HCT116 (cell line): ENCODE results near the gene ARHGEF12. TPM values are rescaled to one million over a fixed set of nuclear protein-coding genes. Genes with fewer than 3 reads are reported as not detected.

Experiments
- ATAC-seq: fragments of 200-7000 bp; cut with Tn5 transposase; 2 replicates; pipeline ENCODE4 v1.9.1; 2020; ENCODE audit warnings: mild to moderate bottlenecking, moderate library complexity
- BruUV-seq: library from RNA; stranded (reverse); fragments of 400-500 nt; replicated peaks from 2 replicates; lab custom pipeline; 2021; lab: Mats Ljungman, UMichigan
- CTCF ChIA-PET: fragments of 300-600 bp; sonication (Branson Sonifier 250); formaldehyde crosslinking; loops from one replicate; lab custom pipeline; 2021; ENCODE audit warnings: antibody characterized with exemption; lab: Charles Lee
- POLR2A ChIA-PET: fragments of 300-600, 350-600 bp; sonication (Branson Sonifier 250); formaldehyde crosslinking; loops from one replicate; lab custom pipeline; 2021; ENCODE audit warnings: antibody characterized with exemption; lab: Charles Lee
- RAD21 ChIA-PET, 2 experiments: fragments of 300-600 bp; sonication (Branson Sonifier 250); formaldehyde crosslinking; loops; one replicate each; lab custom pipeline; 2023; ENCODE audit warnings: low total read pairs in 2 of 2; ENCODE audit not compliant: uncharacterized antibody in 2 of 2, unreplicated experiment in 2 of 2, low non-redundant PET in 1 of 2; lab: Charles Lee
- DNase-seq: peaks from one replicate; pipeline ENCODE4 v3.0.0-alpha.2; 2010; ENCODE audit warnings: low read depth, low spot score
- H2AFZ ChIP-seq: fragments of 200-600 bp; shearing (Covaris generic), sonication (generic); 2 replicates; pipeline ENCODE4 v1.6.1; 2017; ENCODE audit warnings: low read depth, mixed run types, mixed read lengths, antibody characterized with exemption, low read length; ENCODE audit not compliant: poor library complexity, severe bottlenecking
- H3K27ac ChIP-seq: 2 replicates; pipeline ENCODE4 v1.5.1; 2012; ENCODE audit warnings: low read depth, low read length
- H3K27me3 ChIP-seq: fragments of 200-600 bp; sonication (generic); 2 replicates; pipeline ENCODE4 v1.6.1; 2016; ENCODE audit warnings: mixed run types, low read length, mixed read lengths; ENCODE audit not compliant: insufficient read depth
- H3K36me3 ChIP-seq, 2 experiments: fragments of 200-500 bp in 1 of 2; fragments of 200-600 bp in 1 of 2; sonication (Bioruptor generic) in 1 of 2; sonication (generic) in 1 of 2; 2 replicates each; pipeline versions ENCODE4 v1.5.1 to v1.6.1; 2014 to 2016; ENCODE audit warnings: low read length in 2 of 2, inconsistent platforms in 1 of 2, mixed read lengths in 1 of 2, mixed run types in 1 of 2; ENCODE audit not compliant: insufficient read depth in 2 of 2, control insufficient read depth in 1 of 2
- H3K4me1 ChIP-seq, 2 experiments: fragments of 200-600 bp in 1 of 2; sonication (generic) in 1 of 2; 2 replicates each; pipeline versions ENCODE4 v1.5.1 to v1.6.1; 2012 to 2017; ENCODE audit warnings: low read length in 2 of 2, inconsistent platforms in 1 of 2, mild to moderate bottlenecking in 1 of 2, mixed read lengths in 1 of 2, mixed run types in 1 of 2, moderate library complexity in 1 of 2; ENCODE audit not compliant: insufficient read depth in 2 of 2, control insufficient read depth in 1 of 2
- H3K4me2 ChIP-seq: fragments of 200-600 bp; sonication (generic); 2 replicates; pipeline ENCODE4 v1.6.1; 2017; ENCODE audit warnings: mixed run types, low read length, mixed read lengths
- H3K4me3 ChIP-seq, 2 experiments: fragments of 200-600 bp in 1 of 2; sonication (generic) in 1 of 2; replicated peaks in 1 of 2; 2 replicates each; pipeline ENCODE4 v1.5.1; 2011 to 2016; ENCODE audit warnings: low read length in 2 of 2, control low read depth in 1 of 2, low read depth in 1 of 2, mild to moderate bottlenecking in 1 of 2, mixed read lengths in 1 of 2, mixed run types in 1 of 2
- H3K79me2 ChIP-seq: fragments of 200-600 bp; sonication (generic); 2 replicates; pipeline ENCODE4 v1.6.1; 2017; ENCODE audit warnings: mild to moderate bottlenecking, mixed run types, low read length, moderate library complexity, mixed read lengths; ENCODE audit not compliant: insufficient read depth
- H3K9ac ChIP-seq: fragments of 200-600 bp; sonication (generic); 2 replicates; pipeline ENCODE4 v1.6.1; 2016; ENCODE audit warnings: low read length, mixed read lengths
- H3K9me2 ChIP-seq: fragments of 200-600 bp; sonication (generic), shearing (Covaris generic); 2 replicates; pipeline ENCODE4 v1.6.1; 2017; ENCODE audit warnings: mixed run types, mild to moderate bottlenecking, moderate library complexity; ENCODE audit not compliant: insufficient read depth
- H3K9me3 ChIP-seq, 2 experiments: fragments of 200-500 bp in 1 of 2; fragments of 200-600 bp in 1 of 2; sonication (Bioruptor generic) in 1 of 2; sonication (generic) in 1 of 2; 2 replicates each; pipeline ENCODE4 v1.6.1; 2014 to 2017; ENCODE audit warnings: low read length in 2 of 2, mixed read lengths in 2 of 2, inconsistent platforms in 1 of 2, low read depth in 1 of 2, mild to moderate bottlenecking in 1 of 2, mixed run types in 1 of 2, moderate library complexity in 1 of 2; ENCODE audit not compliant: control insufficient read depth in 1 of 2, insufficient read depth in 1 of 2
- H4K20me1 ChIP-seq: fragments of 200-600 bp; sonication (generic), shearing (Covaris generic); 2 replicates; pipeline ENCODE4 v1.6.1; 2017; ENCODE audit warnings: mixed run types, mild to moderate bottlenecking, moderate library complexity; ENCODE audit not compliant: insufficient read depth
- CBX3 ChIP-seq: IDR thresholded peaks from 2 replicates; pipeline ENCODE4 v1.6.1; 2012; ENCODE audit warnings: low read depth
- CTCF ChIP-seq, 3 experiments: fragments of 200-600 bp in 1 of 3; sonication (generic) in 1 of 3; IDR thresholded peaks in 2 of 3; conservative IDR thresholded peaks in 1 of 3; 2 replicates each; pipeline ENCODE4 v1.5.1; 2012 to 2017; ENCODE audit warnings: low read depth in 2 of 3, low read length in 2 of 3, antibody characterized with exemption in 1 of 3, borderline replicate concordance in 1 of 3, control low read depth in 1 of 3, mild to moderate bottlenecking in 1 of 3, mixed read lengths in 1 of 3, mixed run types in 1 of 3, moderate library complexity in 1 of 3; ENCODE audit not compliant: insufficient read depth in 1 of 3
- FOSL1 ChIP-seq: IDR thresholded peaks from 2 replicates; pipeline ENCODE4 v1.6.1; 2012; ENCODE audit warnings: low read depth
- TCF7L2 ChIP-seq: IDR thresholded peaks from 2 replicates; pipeline ENCODE4 v1.7.0; 2011; ENCODE audit warnings: borderline replicate concordance, inconsistent platforms; ENCODE audit not compliant: insufficient read depth, insufficient read length; ENCODE audit errors: extremely low read depth
- intact Hi-C: fragments of 100-400 bp; cut with micrococcal nuclease; formaldehyde crosslinking; loops from 2 replicates; pipeline ENCODE4 v1.10.0; 2022
- total RNA-seq: library from RNA; stranded (reverse); gene quantifications from one replicate; pipeline ENCODE4 v1.2.1, GENCODE V29; 2021; ENCODE audit not compliant: unreplicated experiment

Gene ARHGEF12
- total RNA-seq, 1 experiment from 2014 or later: 81.4 TPM

- Histone ChIP-seq H3K36me3 (no peaks in the 10 kb centered on the region), H4K20me1 (no peaks in the 10 kb centered on the region), H3K4me3 (peak overlapping the region in 1 of 2 experiments; percentile 25; a peak in 2 of 4 replicates), H3K4me1 (no peaks in the 10 kb centered on the region; a peak in 1 of 4 replicates), H3K4me2 (peak overlapping the region; percentile 64), H3K27ac (no peak overlapping the region), H3K27me3 (no peaks in the 10 kb centered on the region), H3K9me3 (no peaks in the 10 kb centered on the region), H3K9me2 (no peaks in the 10 kb centered on the region), H3K9ac (no peak overlapping the region), H3K79me2 (no peaks in the 10 kb centered on the region), H2AFZ (no peak overlapping the region)
- intact Hi-C loops: loop anchor here (1.0 to 5.0 kb wide), 7 partner anchors 175 to 1080 kb away; no protein-coding TSS in a partner anchor
- ATAC-seq (peak; percentile 2; the same call in 1 of the 2 replicates), DNase-seq (no peak)
- BruUV-seq: no TSS peak
- TF ChIP-seq TCF7L2: no peak
- no peak for TF ChIP-seq CTCF (IDR thresholded peaks at IDR 0.05 in 2 of 3, conservative IDR thresholded peaks at IDR 0.05 in 1 of 3; ENCODE audit: borderline replicate concordance in 1 of 3, insufficient read depth in 1 of 3, low read depth in 2 of 3, low read length in 2 of 3)
- no peak for TF ChIP-seq FOSL1
- no peak for TF ChIP-seq CBX3
- POLR2A ChIA-PET: no interaction called here
- CTCF ChIA-PET: interaction anchor here (0.8 to 1.7 kb wide), 4 partner anchors 174 to 442 kb away, joined by 3 to 11 read pairs (median 6); no protein-coding TSS in a partner anchor
- RAD21 ChIA-PET: interaction anchor here (1.0 to 2.0 kb wide), 3 partner anchors 122 to 174 kb away, joined by 3 to 9 read pairs (median 4); no protein-coding TSS in a partner anchor
Observed at GRCh38 chr11:120510406-120511115, 174.3 kb downstream of the ARHGEF12 start.
